Body of pancreas (tissue), 4 donors: ENCODE results near the gene SMG7. TPM values are rescaled to one million over a fixed set of nuclear protein-coding genes. Genes with fewer than 3 reads are reported as not detected.

Source experiments
- ATAC-seq: fragments of 150-250 bp; one replicate; pipeline ENCODE4 v1.9.1; 2016
- DNase-seq, 4 donors: peaks; one replicate each; pipeline ENCODE4 v3.0.0-alpha.2; 2019
- H3K27ac ChIP-seq, 4 donors: fragments of 200-600 bp; sonication (generic); 1 replicate in 3 of 4; 2 replicates in 1 of 4; pipeline versions ENCODE4 v1.5.1 to v1.6.1; 2016 to 2019; ENCODE audit warnings: mild to moderate bottlenecking in 1 of 4, mixed read lengths in 1 of 4, moderate library complexity in 1 of 4
- H3K27me3 ChIP-seq, 2 donors: fragments of 200-600 bp; sonication (generic); one replicate each; pipeline ENCODE4 v1.6.0; 2016; ENCODE audit warnings: mild to moderate bottlenecking in 1 of 2
- H3K36me3 ChIP-seq, 2 donors: fragments of 200-600 bp; sonication (generic); replicated peaks in 1 of 2; 2 replicates each; pipeline ENCODE4 v1.5.1; 2016; ENCODE audit warnings: low read depth in 2 of 2; ENCODE audit not compliant: insufficient read depth in 1 of 2
- H3K4me1 ChIP-seq: fragments of 200-600 bp; sonication (generic); one replicate; pipeline ENCODE4 v1.6.0; 2016
- H3K4me3 ChIP-seq, 2 donors: fragments of 200-600 bp; sonication (generic); 1 replicate in 1 of 2; 2 replicates in 1 of 2; pipeline ENCODE4 v1.5.1; 2016 to 2019
- H3K9me3 ChIP-seq, 3 donors: fragments of 200-600 bp; sonication (generic); 1 replicate in 2 of 3; 2 replicates in 1 of 3; pipeline ENCODE4 v1.5.1; 2016
- CTCF ChIP-seq, 7 experiments: fragments of 450-650 bp in 4 of 7; fragments of 200-600 bp in 3 of 7; sonication (generic) in 3 of 7; IDR thresholded peaks; one replicate each; pipeline ENCODE4 v1.5.1; 2016 to 2019; ENCODE audit warnings: antibody characterized with exemption in 7 of 7
- POLR2A ChIP-seq, 3 donors: fragments of 450-650 bp; IDR thresholded peaks; one replicate each; pipeline ENCODE4 v1.6.1; 2016; ENCODE audit warnings: antibody characterized with exemption in 3 of 3, mild to moderate bottlenecking in 2 of 3
- WGBS, 2 donors: methylation state at CpG; one replicate each; pipeline ENCODE4 v1.1.5; 2017; 5-methylcytosine and 5-hydroxymethylcytosine counted together
- intact Hi-C: fragments of 100-400 bp; cut with DNase I; formaldehyde crosslinking; loops from one replicate; pipeline ENCODE4 v1.15.1; 2023
- total RNA-seq, 2 donors: library from RNA; depleted of rRNA; stranded (reverse); fragments of >200 nt; gene quantifications; one replicate each; pipeline ENCODE4 v1.1.0, GENCODE V29; 2016

Gene SMG7
- total RNA-seq, 2 donors from 2014 or later, result 22.4 to 34.2 TPM

- H3K9me3 ChIP-seq, result no peaks in the 10 kb centered on the region
- intact Hi-C loops, result no loop called here
- H3K4me1 ChIP-seq, result peaks cover 8% of the 10 kb centered on the region
- H3K4me3 ChIP-seq, result no peak overlapping the region
- no peak for ATAC-seq
- TF ChIP-seq CTCF (IDR thresholded peaks at IDR 0.05) (no peak), POLR2A (IDR thresholded peaks at IDR 0.05) (no peak)
- no peak overlapping the region for H3K27ac ChIP-seq
- no peaks in the 10 kb centered on the region for H3K27me3 ChIP-seq
- 52 to 55% methylated on average over 4 of the region's 4 CpGs for WGBS, 2 donors
- H3K36me3 ChIP-seq, result no peaks in the 10 kb centered on the region
- no peak for DNase-seq
These were observed 93.0 kb downstream of the SMG7 start for GRCh38 chr1:183565261-183565660.

GRCh38 chr1:183566026-183566425 lies 93.7 kb downstream of the SMG7 start:
- Histone ChIP-seq H3K27me3 (no peaks in the 10 kb centered on the region), H3K9me3 (no peaks in the 10 kb centered on the region), H3K36me3 (no peaks in the 10 kb centered on the region), H3K4me1 (peaks cover 8% of the 10 kb centered on the region), H3K27ac (no peak overlapping the region), H3K4me3 (no peak overlapping the region)
- DNase-seq, result no peak
- 72 to 100% methylated on average over 2 of the region's 2 CpGs for WGBS, 2 donors
- no peak for ATAC-seq
- intact Hi-C loops, result no loop called here
- TF ChIP-seq POLR2A (IDR thresholded peaks at IDR 0.05), result no peak
- no peak for TF ChIP-seq CTCF (IDR thresholded peaks at IDR 0.05)

GRCh38 chr1:183567584-183567983 lies 95.3 kb downstream of the SMG7 start:
- peak; percentile 28 to 58 (median 47) for DNase-seq
- ATAC-seq, result peak; percentile 26
- 65 to 67% methylated on average over 5 of the region's 5 CpGs for WGBS, 2 donors
- Histone ChIP-seq H3K27ac (peak overlapping the region in 2 of 4 donors; percentile 45 to 53), H3K4me1 (peaks cover 8% of the 10 kb centered on the region), H3K27me3 (no peaks in the 10 kb centered on the region), H3K36me3 (no peaks in the 10 kb centered on the region), H3K9me3 (no peaks in the 10 kb centered on the region), H3K4me3 (no peak overlapping the region)
- intact Hi-C loops, result no loop called here
- no peak for TF ChIP-seq CTCF (IDR thresholded peaks at IDR 0.05)
- no peak for TF ChIP-seq POLR2A (IDR thresholded peaks at IDR 0.05)

- DNase-seq (peak in 1 of 4 donors; percentile 59), ATAC-seq (no peak)
- no peak for TF ChIP-seq CTCF (IDR thresholded peaks at IDR 0.05)
- TF ChIP-seq POLR2A (IDR thresholded peaks at IDR 0.05), result no peak
- Histone ChIP-seq H3K9me3 (no peaks in the 10 kb centered on the region), H3K4me1 (peaks cover 8% of the 10 kb centered on the region), H3K4me3 (no peak overlapping the region), H3K27me3 (no peaks in the 10 kb centered on the region), H3K36me3 (no peaks in the 10 kb centered on the region), H3K27ac (peak overlapping the region in 3 of 4 donors; percentile 28 to 72 (median 45))
- intact Hi-C loops, result no loop called here
- 69 to 77% methylated on average over 11 to 12 of the region's 12 CpGs for WGBS, 2 donors
These were observed 96.1 kb downstream of the SMG7 start for GRCh38 chr1:183568176-183569021.
